ENCODE data around the gene SAPCD2.

DNA sequence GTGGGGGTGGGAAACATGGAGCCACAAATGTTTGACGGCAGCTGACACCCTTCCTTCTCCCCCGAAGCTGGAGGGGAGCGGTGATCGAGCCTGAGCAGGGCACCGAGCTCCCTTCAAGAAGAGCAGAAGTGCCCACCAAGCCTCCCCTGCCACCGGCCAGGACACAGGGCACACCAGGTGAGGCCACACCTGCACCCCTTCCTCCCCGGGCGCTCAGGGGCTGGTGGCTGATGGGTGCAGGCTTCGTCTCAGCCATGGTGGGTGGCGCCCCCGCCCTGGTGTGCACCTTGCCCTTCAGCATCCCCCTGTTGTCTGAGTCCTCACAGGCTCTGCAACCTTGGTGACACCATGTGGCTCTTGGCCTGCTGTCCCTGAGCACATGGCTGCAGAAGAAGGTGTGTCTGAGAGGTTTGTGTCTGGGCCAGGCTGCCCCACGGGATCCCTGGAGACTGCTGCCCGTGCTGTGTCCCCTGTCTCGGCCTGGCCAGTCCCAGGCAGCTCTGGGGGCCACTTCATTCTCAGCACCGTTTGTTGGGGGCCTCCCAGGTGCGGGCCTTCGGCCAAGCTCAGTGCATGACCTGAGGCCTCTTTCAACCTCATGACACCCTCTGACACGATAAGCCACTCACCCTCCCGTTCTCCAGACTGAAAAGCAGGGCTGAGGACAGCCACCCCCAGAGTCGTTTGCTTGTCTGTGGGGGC is 27.6 kb upstream of the SAPCD2 start:
- no peak for TF ChIP-seq TAF1 (IDR thresholded peaks at IDR 0.05; ENCODE audit: borderline replicate concordance, low read depth, low read length)
- no peak for TF ChIP-seq POLR2A (IDR thresholded peaks at IDR 0.05; ENCODE audit: low read depth, low read length)
- no peak for TF ChIP-seq POLR2AphosphoS5 (IDR thresholded peaks at IDR 0.05; ENCODE audit: low read depth, low read length)

Data from GM12892 (cell line).